Activated CD4-positive, alpha-beta T cell treated with anti-CD3 and anti-CD28 coated beads for 24 hours (primary cell): ENCODE results near the gene TMEM117.

Source experiments
- DNase-seq, 2 donors: peaks; one replicate each; pipeline ENCODE4 v3.0.0-alpha.2; 2020; ENCODE audit warnings: low read depth in 2 of 2

TMEM117 gene

GRCh38 chr12:44379831-44380230 is 544.0 kb downstream of the TMEM117 start:
- DNase-seq, result no peak

- DNase-seq, result no peak
These were observed 545.0 kb downstream of the TMEM117 start for GRCh38 chr12:44380861-44381260.

GRCh38 chr12:44381341-44381740 is 545.5 kb downstream of the TMEM117 start:
- no peak for DNase-seq

DNA sequence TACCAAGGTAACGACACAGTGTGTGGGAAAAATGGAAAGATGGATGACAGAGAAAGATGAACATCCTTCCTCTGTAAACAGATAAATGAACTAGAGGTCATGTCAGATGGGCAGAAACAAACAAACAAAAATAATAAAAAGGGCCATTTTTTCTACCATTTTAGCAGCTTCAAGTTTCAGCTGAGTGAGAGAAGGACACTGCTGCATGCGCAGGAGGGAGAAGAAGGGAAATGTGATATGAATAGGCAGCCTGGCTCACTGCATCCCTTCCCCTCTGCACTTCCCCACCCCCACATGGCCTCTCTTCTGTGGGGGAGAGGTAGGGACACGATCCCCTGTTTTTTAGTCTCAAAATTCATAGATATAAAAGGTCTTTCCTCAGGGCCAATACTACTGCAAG is 548.3 kb downstream of the TMEM117 start:
- no peak for DNase-seq

GRCh38 chr12:44385964-44386363 is 550.1 kb downstream of the TMEM117 start:
- DNase-seq, result no peak

DNA sequence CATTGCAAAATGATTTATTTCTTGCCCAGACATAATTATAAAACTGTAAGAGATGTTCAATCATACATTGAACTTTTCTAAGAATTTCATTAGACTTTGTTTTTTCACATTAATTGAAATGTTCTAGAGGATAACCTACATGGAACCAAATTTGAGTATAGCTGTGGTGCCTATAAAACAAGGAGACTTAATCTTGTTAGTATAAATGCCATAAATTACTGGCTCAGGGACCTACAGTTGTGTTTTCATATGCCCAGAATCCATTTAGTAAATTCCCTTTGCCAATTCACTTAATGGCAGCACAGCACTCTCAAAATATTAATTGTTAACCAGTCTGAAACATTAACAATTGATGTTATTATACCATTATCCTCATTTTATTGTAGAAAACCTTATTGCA is 551.7 kb downstream of the TMEM117 start:
- no peak for DNase-seq

GRCh38 chr12:44389038-44389437 is 553.2 kb downstream of the TMEM117 start:
- DNase-seq, result no peak

- DNase-seq, result no peak
These were observed 554.0 kb downstream of the TMEM117 start for GRCh38 chr12:44389896-44390295.

DNA sequence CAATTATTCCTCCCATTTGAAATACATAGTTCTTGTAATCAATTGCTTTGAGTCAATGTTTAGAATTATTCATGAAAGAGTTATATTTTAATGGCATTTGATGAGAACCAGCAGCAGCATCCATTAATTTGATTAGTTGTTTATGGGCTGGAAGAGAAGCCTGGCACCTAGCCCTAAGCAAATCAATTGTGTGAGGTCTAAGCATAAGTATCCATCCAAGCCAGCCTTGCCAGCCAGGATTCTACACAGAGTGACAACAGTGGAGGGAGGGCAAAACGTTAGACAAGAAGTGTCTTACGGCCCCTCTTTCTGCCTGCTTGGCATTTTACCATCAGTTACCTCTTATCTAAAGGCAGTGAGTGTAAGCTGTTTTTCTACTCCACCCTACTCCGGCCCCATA is 561.8 kb downstream of the TMEM117 start:
- no peak for DNase-seq

DNA sequence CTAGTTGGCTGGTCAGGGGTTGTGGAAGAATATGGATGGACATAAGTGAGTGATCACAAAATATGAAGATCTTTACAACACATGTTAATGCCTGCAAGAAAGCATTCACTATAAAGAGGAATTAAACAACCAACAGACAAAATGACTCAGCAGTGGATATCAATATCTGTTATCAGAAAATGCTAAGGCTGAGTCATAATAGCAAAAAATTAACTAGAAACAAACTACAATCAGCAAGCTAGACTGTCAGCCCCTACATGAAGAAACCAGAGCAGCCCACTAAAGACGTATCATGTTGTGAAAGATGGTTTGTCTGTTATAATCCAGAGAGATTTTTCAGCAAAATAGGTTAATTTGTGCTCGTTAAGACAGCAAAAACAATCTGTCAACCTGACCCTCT is 567.3 kb downstream of the TMEM117 start:
- no peak for DNase-seq

GRCh38 chr12:44405297-44405696 is 569.4 kb downstream of the TMEM117 start:
- DNase-seq, result no peak

DNA sequence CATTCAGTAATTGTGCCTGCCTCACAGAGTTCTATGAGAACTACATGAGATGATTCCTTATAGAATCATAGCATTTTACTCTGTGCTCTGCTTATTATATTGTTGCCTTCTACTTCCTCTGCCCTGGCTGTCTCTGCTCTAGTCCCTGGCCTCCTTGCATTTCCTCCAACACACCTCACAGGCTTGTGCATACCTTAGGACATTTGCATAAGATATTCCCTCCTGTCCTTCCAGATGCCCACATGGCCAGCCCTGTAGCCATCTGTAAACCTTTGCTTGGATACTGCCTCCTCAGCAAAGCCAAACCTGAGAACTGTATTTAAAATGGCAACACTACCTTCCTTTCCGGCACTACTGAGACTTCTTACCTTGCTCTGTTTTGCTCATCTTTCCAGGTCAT is 586.7 kb downstream of the TMEM117 start:
- no peak for DNase-seq

GRCh38 chr12:44428825-44429224 is 592.9 kb downstream of the TMEM117 start:
- no peak for DNase-seq

- DNase-seq, result no peak
These were observed 595.9 kb downstream of the TMEM117 start for GRCh38 chr12:44431647-44432343.

- no peak for DNase-seq
These were observed 597.8 kb downstream of the TMEM117 start for GRCh38 chr12:44433659-44434058.

DNA sequence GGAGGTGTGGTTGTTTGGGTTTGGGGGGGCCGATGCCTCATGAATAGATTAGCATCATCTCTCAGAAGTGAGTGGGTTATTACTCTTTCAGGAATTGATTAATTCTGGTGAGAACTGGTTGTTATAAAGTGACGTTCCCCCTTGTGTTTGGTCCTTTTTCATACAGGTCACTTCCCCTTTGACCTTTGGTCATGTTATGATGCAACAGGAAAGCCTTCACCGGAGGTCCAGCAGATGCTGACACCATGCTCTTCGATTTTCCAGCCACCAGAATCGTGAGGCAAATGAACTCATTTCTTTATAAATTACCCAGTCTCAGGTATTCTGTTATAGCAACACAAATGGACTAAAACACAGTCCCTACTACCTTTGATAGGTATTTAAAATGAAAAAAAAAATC is 600.9 kb downstream of the TMEM117 start:
- no peak for DNase-seq
